Brain microvascular endothelial cell (primary cell): ENCODE measurements around the gene KRT9.
"Not testable (repeated sequence)": the region's sequence is repeated elsewhere in the genome, so short reads cannot be mapped to it uniquely, and the experiment has no call there.

Experiments
- DNase-seq: peaks from one replicate; pipeline ENCODE4 v3.0.0-alpha.2; 2020
- H3K27ac ChIP-seq: fragments of 250-450 bp; sonication (Bioruptor Pico); 2 replicates; pipeline ENCODE4 v1.5.1; 2020; ENCODE audit warnings: mild to moderate bottlenecking, moderate library complexity
- H3K27me3 ChIP-seq: fragments of 250-450 bp; sonication (Bioruptor Pico); replicated peaks from 2 replicates; pipeline ENCODE4 v1.5.1; 2020; ENCODE audit warnings: mild to moderate bottlenecking
- H3K36me3 ChIP-seq: fragments of 250-450 bp; sonication (Bioruptor Pico); replicated peaks from 2 replicates; pipeline ENCODE4 v1.5.1; 2020; ENCODE audit warnings: mild to moderate bottlenecking
- H3K4me3 ChIP-seq: 2 replicates; pipeline ENCODE4 v1.5.1; 2011; ENCODE audit warnings: low read depth, mild to moderate bottlenecking, control low read depth, low read length, moderate library complexity
- CTCF ChIP-seq: IDR thresholded peaks from 2 replicates; pipeline ENCODE4 v1.5.1; 2011; ENCODE audit warnings: low read depth, mild to moderate bottlenecking, moderate library complexity, low read length, control low read depth, inconsistent platforms; ENCODE audit errors: missing control alignments
- in situ Hi-C: cut with HindIII; loops from 2 replicates; pipeline ENCODE4 v1.10.0; 2017; ENCODE audit warnings: low sequenced_read_pairs, low pct_ligation_motif_present

KRT9 gene

GRCh38 chr17:41583137-41584127, 11.6 kb upstream of the KRT9 start:
- DNase-seq, result no peak
- no peaks in the 10 kb centered on the region for H3K27me3 ChIP-seq
- no peak overlapping the region for H3K4me3 ChIP-seq
- no peaks in the 10 kb centered on the region for H3K36me3 ChIP-seq
- no peak for TF ChIP-seq CTCF
- H3K27ac ChIP-seq, result no peak overlapping the region
- in situ Hi-C loops, result no loop called here

GRCh38 chr17:41582061-41582968, 10.5 kb upstream of the KRT9 start:
- H3K36me3 ChIP-seq, H3K27ac ChIP-seq, H3K27me3 ChIP-seq, H3K4me3 ChIP-seq, DNase-seq, in situ Hi-C loops: not testable (repeated sequence)

- Histone ChIP-seq H3K27me3 (no peaks in the 10 kb centered on the region), H3K4me3 (no peak overlapping the region), H3K27ac (no peak overlapping the region), H3K36me3 (no peaks in the 10 kb centered on the region)
- in situ Hi-C loops, result no loop called here
- TF ChIP-seq CTCF, result no peak
- no peak for DNase-seq
Measured at GRCh38 chr17:41581366-41582060, 9.7 kb upstream of the KRT9 start.

- Histone ChIP-seq H3K36me3 (no peaks in the 10 kb centered on the region), H3K27me3 (no peaks in the 10 kb centered on the region), H3K27ac (no peak overlapping the region), H3K4me3 (no peak overlapping the region)
- in situ Hi-C loops, result no loop called here
- DNase-seq, result no peak
- TF ChIP-seq CTCF, result no peak
Measured at GRCh38 chr17:41580687-41581365, 9.0 kb upstream of the KRT9 start.

- no peak for DNase-seq
- no peaks in the 10 kb centered on the region for H3K27me3 ChIP-seq
- H3K27ac ChIP-seq, result no peak overlapping the region
- no peaks in the 10 kb centered on the region for H3K36me3 ChIP-seq
- in situ Hi-C loops, result no loop called here
- no peak for TF ChIP-seq CTCF
- H3K4me3 ChIP-seq, result no peak overlapping the region
Measured at GRCh38 chr17:41580244-41580575, 8.4 kb upstream of the KRT9 start.
